MCF 10A (cell line): ENCODE data around the gene ZNF804B. TPM values are rescaled to one million over a fixed set of nuclear protein-coding genes. Genes with fewer than 3 reads are reported as not detected.

Source experiments
- BruUV-seq: library from RNA; stranded (reverse); fragments of 400-500 nt; replicated peaks from 2 replicates; lab custom pipeline; 2021; lab: Mats Ljungman, UMichigan
- CTCF ChIA-PET: fragments of 300-600 bp; sonication (Branson Sonifier 250); formaldehyde crosslinking; extraction: SDS; loops from one replicate; lab custom pipeline; 2021; ENCODE audit warnings: antibody characterized with exemption, inconsistent platforms; lab: Yijun Ruan, JAX
- POLR2A ChIA-PET: fragments of 300-600, 350-650 bp; sonication (Branson Sonifier 250); formaldehyde crosslinking; extraction: SDS; loops from one replicate; lab custom pipeline; 2020; ENCODE audit warnings: antibody characterized with exemption, inconsistent platforms; lab: Yijun Ruan, JAX
- DNase-seq: peaks from one replicate; pipeline ENCODE4 v3.0.0-alpha.2; 2018; ENCODE audit not compliant: unreplicated experiment
- H3K27ac Mint-ChIP-seq: one replicate; pipeline ENCODE4 v1.8.0; 2022; ENCODE audit warnings: mild to moderate bottlenecking, low read depth, mixed read lengths; ENCODE audit not compliant: unreplicated experiment
- H3K27me3 Mint-ChIP-seq: one replicate; pipeline ENCODE4 v1.8.0; 2022; ENCODE audit warnings: mixed read lengths; ENCODE audit not compliant: insufficient read depth, unreplicated experiment
- H3K36me3 Mint-ChIP-seq: one replicate; pipeline ENCODE4 v1.8.0; 2022; ENCODE audit warnings: mild to moderate bottlenecking, moderate library complexity, mixed read lengths; ENCODE audit not compliant: insufficient read depth, unreplicated experiment
- H3K4me1 Mint-ChIP-seq: one replicate; pipeline ENCODE4 v1.8.0; 2022; ENCODE audit warnings: mixed read lengths; ENCODE audit not compliant: insufficient read depth, unreplicated experiment
- H3K4me3 Mint-ChIP-seq: one replicate; pipeline ENCODE4 v1.8.0; 2022; ENCODE audit warnings: mild to moderate bottlenecking, moderate library complexity, mixed read lengths; ENCODE audit not compliant: unreplicated experiment
- H3K9me3 Mint-ChIP-seq: one replicate; pipeline ENCODE4 v1.8.0; 2022; ENCODE audit warnings: mixed read lengths; ENCODE audit not compliant: unreplicated experiment
- CTCF ChIP-seq: fragments of 200-600 bp; IDR thresholded peaks from one replicate; pipeline ENCODE4 v1.8.0; 2022; ENCODE audit warnings: antibody characterized with exemption, mild to moderate bottlenecking; ENCODE audit not compliant: unreplicated experiment
- intact Hi-C: fragments of 100-400 bp; cut with micrococcal nuclease; formaldehyde crosslinking; loops from 2 replicates; pipeline ENCODE4 v1.14.1; 2022
- total RNA-seq: library from RNA; stranded (reverse); gene quantifications from 2 replicates; pipeline ENCODE4 v1.2.3, GENCODE V29; 2022

The ZNF804B gene
- total RNA-seq, 1 experiment from 2014 or later: not detected

- no TSS peak for BruUV-seq
- H3K9me3 Mint-ChIP-seq: peaks cover 7% of the 10 kb centered on the region
- DNase-seq: no peak
- ChIA-PET CTCF (interaction anchor here (0.6 kb wide), 1 partner anchor 244 kb away, joined by 3 read pairs; no protein-coding TSS in a partner anchor), POLR2A (no interaction called here)
- H3K4me1 Mint-ChIP-seq: no peaks in the 10 kb centered on the region
- H3K27me3 Mint-ChIP-seq: no peaks in the 10 kb centered on the region
- H3K36me3 Mint-ChIP-seq: no peaks in the 10 kb centered on the region
- no peak for TF ChIP-seq CTCF
- intact Hi-C loops: no loop called here
- no peak overlapping the region for H3K4me3 Mint-ChIP-seq
- no peak overlapping the region for H3K27ac Mint-ChIP-seq
Measured at GRCh38 chr7:89067048-89067447, 307.5 kb downstream of the ZNF804B start.

- H3K27ac Mint-ChIP-seq: no peak overlapping the region
- peaks cover 7% of the 10 kb centered on the region for H3K9me3 Mint-ChIP-seq
- BruUV-seq: no TSS peak
- no peaks in the 10 kb centered on the region for H3K27me3 Mint-ChIP-seq
- no peak for TF ChIP-seq CTCF
- H3K4me3 Mint-ChIP-seq: no peak overlapping the region
- intact Hi-C loops: no loop called here
- no peaks in the 10 kb centered on the region for H3K4me1 Mint-ChIP-seq
- no peaks in the 10 kb centered on the region for H3K36me3 Mint-ChIP-seq
- CTCF ChIA-PET: interaction anchor here (0.7 kb wide), 1 partner anchor 151 kb away, joined by 3 read pairs; no protein-coding TSS in a partner anchor
- no peak for DNase-seq
- POLR2A ChIA-PET: no interaction called here
Measured at GRCh38 chr7:89072081-89072480, 312.6 kb downstream of the ZNF804B start.

- Mint-ChIP-seq H3K36me3 (no peaks in the 10 kb centered on the region), H3K27ac (no peak overlapping the region), H3K27me3 (no peaks in the 10 kb centered on the region), H3K4me1 (no peaks in the 10 kb centered on the region), H3K4me3 (no peak overlapping the region), H3K9me3 (peaks cover 7% of the 10 kb centered on the region)
- CTCF ChIA-PET: no interaction called here
- TF ChIP-seq CTCF: no peak
- intact Hi-C loops: no loop called here
- no TSS peak for BruUV-seq
- POLR2A ChIA-PET: no interaction called here
- no peak for DNase-seq
Measured at GRCh38 chr7:89073776-89074175, 314.3 kb downstream of the ZNF804B start.

GRCh38 chr7:89077992-89078391 is 318.5 kb downstream of the ZNF804B start:
- Mint-ChIP-seq H3K4me3 (no peak overlapping the region), H3K27ac (no peak overlapping the region), H3K9me3 (peaks cover 16% of the 10 kb centered on the region), H3K27me3 (no peaks in the 10 kb centered on the region), H3K4me1 (no peaks in the 10 kb centered on the region), H3K36me3 (no peaks in the 10 kb centered on the region)
- no TSS peak for BruUV-seq
- no peak for TF ChIP-seq CTCF
- DNase-seq: no peak
- POLR2A ChIA-PET: no interaction called here
- intact Hi-C loops: no loop called here
- CTCF ChIA-PET: no interaction called here
